Heart right ventricle (tissue), 16 donors: ENCODE results near the gene OR2H1. TPM values are rescaled to one million over a fixed set of nuclear protein-coding genes. Genes with fewer than 3 reads are reported as not detected.

Experiments
- ATAC-seq, 8 donors: fragments of 200-7000 bp; cut with Tn5 transposase; one replicate each; pipeline ENCODE4 v1.9.1; 2020; ENCODE audit warnings: mild to moderate bottlenecking in 8 of 8, moderate library complexity in 8 of 8, moderate number of reproducible peaks in 1 of 8
- DNase-seq, 2 donors: peaks; one replicate each; pipeline ENCODE4 v3.0.0-alpha.2; 2020
- H3K27ac ChIP-seq, 10 donors: fragments of 200-600 bp; sonication (generic) in 2 of 10; one replicate each; pipeline versions ENCODE4 v1.5.0 to v1.8.0; 2020 to 2022; ENCODE audit warnings: mild to moderate bottlenecking in 3 of 10
- H3K27me3 ChIP-seq, 7 donors: fragments of 200-600 bp; one replicate each; pipeline ENCODE4 v1.8.0; 2021 to 2022; ENCODE audit warnings: mild to moderate bottlenecking in 2 of 7
- H3K36me3 ChIP-seq, 9 donors: fragments of 200-600 bp; sonication (generic) in 1 of 9; one replicate each; pipeline versions ENCODE4 v1.5.0 to v1.8.0; 2020 to 2022; ENCODE audit warnings: mild to moderate bottlenecking in 2 of 9
- H3K4me1 ChIP-seq, 9 donors: fragments of 200-600 bp; sonication (generic) in 1 of 9; one replicate each; pipeline versions ENCODE4 v1.5.0 to v1.8.0; 2020 to 2022; ENCODE audit warnings: mild to moderate bottlenecking in 4 of 9
- H3K4me3 ChIP-seq, 10 donors: fragments of 200-600 bp; sonication (generic) in 2 of 10; one replicate each; pipeline versions ENCODE4 v1.5.0 to v1.8.0; 2020 to 2022; ENCODE audit warnings: mild to moderate bottlenecking in 7 of 10, moderate library complexity in 2 of 10
- H3K9me3 ChIP-seq, 11 donors: fragments of 200-600 bp in 10 of 11; sonication (generic) in 2 of 11; one replicate each; pipeline versions ENCODE4 v1.5.0 to v1.8.0; 2013 to 2022; ENCODE audit warnings: mild to moderate bottlenecking in 2 of 11, control low read depth in 1 of 11, moderate library complexity in 1 of 11
- WGBS, 2 donors: extraction: QIAGEN DNeasy Blood & Tissue Kit; methylation state at CpG; one replicate each; pipeline ENCODE4 v1.1.7; 2013; ENCODE audit warnings: inconsistent platforms in 1 of 2; 5-methylcytosine and 5-hydroxymethylcytosine counted together
- intact Hi-C, 10 donors: fragments of 100-400 bp; cut with DNase I; formaldehyde crosslinking; loops; one replicate each; pipeline versions ENCODE4 v1.11.1 to v1.14.2; 2022
- polyA plus RNA-seq, 2 donors: library from polyadenylated mRNA; stranded (reverse); fragments of 200-250 nt; gene quantifications; one replicate each; pipeline ENCODE4 v1.2.3, GENCODE V29; 2013
- total RNA-seq, 10 donors: library from RNA; stranded (reverse); fragmentation: NEBNext Ultra II Directional in 3 of 10; extraction: Animal tissue kit (Norgen Biotek cat#: 25700) in 3 of 10; gene quantifications; one replicate each; pipeline versions ENCODE4 v1.2.1 to v1.2.4, GENCODE V29; 2021 to 2023
- TF ChIP-seq, protein P1 (sequence below), 9 donors: fragments of 200-600 bp; sonication (generic) in 2 of 9; IDR thresholded peaks; one replicate each; pipeline versions ENCODE4 v1.5.0 to v1.8.0; 2021 to 2022; ENCODE audit warnings: antibody characterized with exemption in 9 of 9, mild to moderate bottlenecking in 5 of 9, moderate library complexity in 1 of 9
- donor health status: Arrhythmogenic right ventricular cardiomyopathy.
- donor health status: ischemic (EF 13 %, LVEDD 7.1; RV severe dilation, severe dysfunction).
- donor health status: healthy with polysubstance abuse.
- donor health status: DM: no; HTN: yes; CAD: no.
- donor health status: DM: no; HTN: no; CAD: no.
- donor health status: ischemic (EF 25% LVEDD 6.9; RV normal size, moderate dysfunction).
- donor health status: ischemic (EF 25% LVEDD 5.7; RV mildly dilated, moderate dysfunction).
- donor health status: healthy.
- donor health status: DM: yes; HTN: yes; CAD: no.
- donor health status: Ischemic cardiomyopathy.
- donor health status: ischemic (EF 35%, LVEDD 5.7; RV mildly dilated, moderate dysfunction).
- donor health status: nonischemic (EF 11% LVEDD 7.7; RV severe dilation, severe dysfunction).
- donor health status: DM: yes; HTN: yes; CAD: no.
- donor health status: PGD.
- donor health status: ischemic (EF 29% LVEDD 5.4; RV normal size, mild dysfunction).
- donor health status: nonischemic (EF 23%, LVEDD 6.1; RV moderate dilation, normal function).

The OR2H1 gene
- total and polyA plus RNA-seq, 12 donors = not detected

DNA sequence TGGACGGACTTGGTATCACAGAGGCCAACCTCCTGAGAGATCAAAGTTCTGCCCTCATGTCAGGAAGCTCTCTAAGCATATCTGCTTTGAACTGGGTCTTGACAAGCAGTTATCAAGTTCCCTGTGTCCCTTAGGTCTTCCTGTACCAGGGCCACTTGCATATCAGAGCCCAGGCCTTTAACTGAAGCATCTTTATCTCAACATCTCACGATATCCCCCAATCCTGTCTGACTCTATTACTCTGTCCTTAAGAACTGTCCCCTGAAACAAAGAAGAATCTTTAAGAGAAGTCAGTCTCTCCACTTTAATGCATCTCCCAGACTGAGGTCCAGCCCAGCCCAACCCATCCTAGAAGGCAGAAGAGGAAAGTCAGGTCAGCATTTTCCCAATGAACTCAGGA, 22.6 kb downstream of the OR2H1 start:
- Histone ChIP-seq H3K9me3 (peaks cover 0 to 12% (median 0%) of the 10 kb centered on the region in 11 donors), H3K27me3 (peaks cover 0 to 14% (median 2%) of the 10 kb centered on the region in 7 donors), H3K36me3 (no peaks in the 10 kb centered on the region), H3K4me3 (no peak overlapping the region), H3K27ac (no peak overlapping the region), H3K4me1 (no peaks in the 10 kb centered on the region)
- intact Hi-C loops = no loop called here
- DNase-seq = no peak
- WGBS, 2 donors = 29 to 39% methylated on average over 2 of the region's 2 CpGs
- TF ChIP-seq, protein P1, sequence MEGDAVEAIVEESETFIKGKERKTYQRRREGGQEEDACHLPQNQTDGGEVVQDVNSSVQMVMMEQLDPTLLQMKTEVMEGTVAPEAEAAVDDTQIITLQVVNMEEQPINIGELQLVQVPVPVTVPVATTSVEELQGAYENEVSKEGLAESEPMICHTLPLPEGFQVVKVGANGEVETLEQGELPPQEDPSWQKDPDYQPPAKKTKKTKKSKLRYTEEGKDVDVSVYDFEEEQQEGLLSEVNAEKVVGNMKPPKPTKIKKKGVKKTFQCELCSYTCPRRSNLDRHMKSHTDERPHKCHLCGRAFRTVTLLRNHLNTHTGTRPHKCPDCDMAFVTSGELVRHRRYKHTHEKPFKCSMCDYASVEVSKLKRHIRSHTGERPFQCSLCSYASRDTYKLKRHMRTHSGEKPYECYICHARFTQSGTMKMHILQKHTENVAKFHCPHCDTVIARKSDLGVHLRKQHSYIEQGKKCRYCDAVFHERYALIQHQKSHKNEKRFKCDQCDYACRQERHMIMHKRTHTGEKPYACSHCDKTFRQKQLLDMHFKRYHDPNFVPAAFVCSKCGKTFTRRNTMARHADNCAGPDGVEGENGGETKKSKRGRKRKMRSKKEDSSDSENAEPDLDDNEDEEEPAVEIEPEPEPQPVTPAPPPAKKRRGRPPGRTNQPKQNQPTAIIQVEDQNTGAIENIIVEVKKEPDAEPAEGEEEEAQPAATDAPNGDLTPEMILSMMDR (IDR thresholded peaks at IDR 0.05) = no peak
- ATAC-seq = no peak

DNA sequence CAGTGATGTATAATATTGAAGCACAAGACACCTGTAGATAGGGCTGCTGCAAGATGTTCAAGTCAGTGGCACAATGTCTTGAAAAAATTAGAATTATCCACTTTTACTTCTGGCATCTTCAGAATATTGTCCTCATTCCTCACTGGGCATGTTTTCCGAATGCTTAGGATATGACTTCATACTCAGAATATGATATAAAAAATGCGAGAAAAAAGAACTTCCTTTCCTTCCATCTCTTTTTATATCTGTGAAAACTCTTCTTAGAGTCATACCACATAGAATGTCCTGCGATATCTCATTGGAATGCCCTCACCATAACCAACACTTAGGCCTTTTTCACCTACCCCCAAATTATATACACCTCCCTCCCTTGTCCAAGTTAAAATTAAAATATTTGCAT, 26.2 kb downstream of the OR2H1 start:
- TF ChIP-seq, protein P1 (IDR thresholded peaks at IDR 0.05) = no peak
- Histone ChIP-seq H3K27ac (no peak overlapping the region), H3K9me3 (peaks cover 0 to 12% (median 0%) of the 10 kb centered on the region in 11 donors), H3K27me3 (peaks cover 0 to 12% (median 7%) of the 10 kb centered on the region in 7 donors), H3K36me3 (no peaks in the 10 kb centered on the region), H3K4me1 (no peaks in the 10 kb centered on the region), H3K4me3 (no peak overlapping the region)
- DNase-seq (no peak), ATAC-seq (no peak)
- 49 to 58% methylated on average over 3 of the region's 3 CpGs for WGBS, 2 donors
- intact Hi-C loops = no loop called here

DNA sequence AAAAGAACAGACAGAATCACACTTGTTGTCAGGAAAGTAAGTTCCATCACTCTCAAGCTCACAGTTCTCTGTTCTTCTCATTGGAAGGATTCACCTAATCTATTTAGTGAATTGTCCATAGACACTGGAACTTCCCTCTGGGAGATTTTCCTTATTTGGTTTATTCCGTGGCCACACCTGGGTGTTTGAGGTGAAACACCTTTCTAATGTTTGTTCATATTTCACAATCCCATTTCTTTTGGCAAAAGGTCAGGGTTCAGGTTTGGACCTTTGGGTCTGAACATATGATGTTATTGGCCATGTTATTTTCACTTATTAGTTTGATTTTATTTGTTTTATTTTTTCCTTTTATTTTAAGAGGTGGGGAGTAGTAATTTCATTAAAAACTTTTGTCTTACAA, 26.8 kb downstream of the OR2H1 start:
- 68 to 79% methylated on average over 1 of the region's 1 CpG for WGBS, 2 donors
- Histone ChIP-seq H3K27me3 (peaks cover 0 to 16% (median 4%) of the 10 kb centered on the region in 7 donors), H3K9me3 (peaks cover 0 to 12% (median 0%) of the 10 kb centered on the region in 11 donors), H3K27ac (no peak overlapping the region), H3K4me1 (no peaks in the 10 kb centered on the region), H3K36me3 (no peaks in the 10 kb centered on the region), H3K4me3 (no peak overlapping the region)
- ATAC-seq (no peak), DNase-seq (no peak)
- TF ChIP-seq, protein P1 (IDR thresholded peaks at IDR 0.05) = no peak
- intact Hi-C loops = no loop called here

DNA sequence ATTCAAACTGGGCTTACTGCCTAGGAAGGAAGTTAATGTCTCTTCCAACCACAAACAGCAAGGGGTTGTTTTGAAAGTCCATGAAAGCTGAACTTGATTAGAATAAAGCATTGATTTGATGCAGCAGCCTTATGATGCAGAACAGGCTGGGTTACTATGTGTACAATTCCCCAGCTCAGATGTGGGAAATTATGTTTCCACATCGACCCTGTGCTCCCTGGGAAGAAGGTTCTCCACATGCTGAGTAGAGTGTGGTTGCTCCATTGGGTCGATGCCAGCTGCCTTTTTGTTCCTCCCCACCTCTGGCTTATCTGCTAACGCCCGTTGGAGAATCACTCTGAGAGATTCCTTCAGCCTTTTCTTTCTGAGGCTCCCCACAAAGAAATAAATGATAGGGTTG, 29.6 kb downstream of the OR2H1 start:
- ATAC-seq (no peak), DNase-seq (no peak)
- no peaks in the 10 kb centered on the region for H3K4me1 ChIP-seq
- H3K4me3 ChIP-seq = no peak overlapping the region
- H3K27me3 ChIP-seq = peaks cover 0 to 26% (median 4%) of the 10 kb centered on the region in 7 donors
- TF ChIP-seq, protein P1 (IDR thresholded peaks at IDR 0.05) = no peak
- no peak overlapping the region for H3K27ac ChIP-seq
- intact Hi-C loops = no loop called here
- 49 to 54% methylated on average over 4 of the region's 4 CpGs for WGBS, 2 donors
- H3K9me3 ChIP-seq = peaks cover 0 to 7% (median 0%) of the 10 kb centered on the region in 11 donors
- no peaks in the 10 kb centered on the region for H3K36me3 ChIP-seq
